Measurements from ENCODE around the gene GABBR2. TPM values are rescaled to one million over a fixed set of nuclear protein-coding genes. Genes with fewer than 3 reads are reported as not detected.

The GABBR2 gene
- polyA plus RNA-seq, 1 donor = 0.63 TPM

DNA sequence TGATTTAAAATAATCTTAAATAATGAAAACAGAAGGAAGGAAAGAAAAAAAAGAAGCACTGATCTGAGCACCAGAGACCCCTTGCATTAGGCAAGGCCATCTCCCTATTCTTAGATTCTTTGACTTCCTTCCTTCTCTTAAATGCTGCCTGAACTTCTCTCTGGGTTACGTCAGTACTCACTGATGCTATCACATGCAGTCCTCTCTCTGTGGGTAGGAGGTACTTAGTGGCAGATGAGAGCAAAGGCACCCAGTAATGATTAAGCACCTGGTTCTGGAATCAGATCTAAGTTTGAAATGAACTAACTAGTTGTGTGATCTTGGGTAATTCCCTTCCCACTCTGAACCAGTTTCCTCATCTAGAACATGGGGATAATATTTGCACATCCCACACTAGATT lies 343.0 kb downstream of the GABBR2 start:
- DNase-seq = no peak

- no peak for DNase-seq
These were observed 343.5 kb downstream of the GABBR2 start for GRCh38 chr9:98365227-98365669.

GRCh38 chr9:98364086-98364485 lies 344.6 kb downstream of the GABBR2 start:
- DNase-seq = no peak

DNA sequence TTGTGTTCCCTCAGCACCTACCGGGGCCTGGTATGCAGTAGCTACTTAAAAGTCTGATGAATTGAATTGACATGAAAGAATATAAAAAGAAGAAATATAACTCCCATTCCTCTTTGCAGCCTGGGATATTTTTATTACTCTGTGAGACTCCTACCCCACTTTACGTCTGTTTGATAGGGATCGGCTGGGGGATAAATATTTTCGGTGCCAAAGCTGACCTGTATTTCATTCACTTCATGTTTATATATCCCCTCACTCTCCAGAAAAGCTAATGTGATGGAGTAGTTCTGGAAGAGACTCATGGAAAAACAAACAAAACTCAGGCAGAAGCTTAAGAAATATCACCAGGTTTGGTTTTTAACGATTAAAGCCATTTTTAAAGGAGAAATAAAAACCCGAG lies 345.1 kb downstream of the GABBR2 start:
- DNase-seq = no peak

DNA sequence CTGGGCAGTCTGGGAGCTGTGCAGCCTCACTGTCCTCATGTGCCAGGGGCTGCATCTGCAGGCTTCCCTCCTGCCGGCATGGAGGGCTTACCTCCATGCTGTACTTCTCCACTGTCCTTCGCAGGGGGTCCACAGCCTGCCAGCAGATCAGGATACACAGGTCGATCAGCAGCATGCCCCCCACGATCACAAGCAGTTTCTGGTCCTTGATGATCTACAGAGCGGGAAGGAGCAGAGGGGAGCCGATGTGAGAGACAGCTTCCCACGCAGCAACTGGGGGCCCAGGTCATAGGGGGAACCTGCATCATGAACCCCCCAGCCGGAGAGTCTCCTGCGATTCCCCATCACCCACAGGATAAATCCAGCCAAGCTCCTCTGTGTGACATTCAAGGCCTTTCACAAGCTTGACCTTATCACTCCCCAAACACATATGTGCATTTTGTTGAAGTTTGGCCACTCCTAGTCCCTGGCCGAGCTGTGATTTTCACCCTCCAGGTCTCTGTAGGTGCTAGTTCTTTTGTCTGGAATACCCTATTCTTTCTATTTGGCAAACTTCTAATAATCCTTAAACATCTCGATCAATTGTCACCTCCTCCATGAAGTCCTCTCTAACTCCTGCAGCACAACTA lies 346.0 kb downstream of the GABBR2 start:
- no peak for DNase-seq

GRCh38 chr9:98361645-98362044 lies 347.1 kb downstream of the GABBR2 start:
- DNase-seq = no peak

DNA sequence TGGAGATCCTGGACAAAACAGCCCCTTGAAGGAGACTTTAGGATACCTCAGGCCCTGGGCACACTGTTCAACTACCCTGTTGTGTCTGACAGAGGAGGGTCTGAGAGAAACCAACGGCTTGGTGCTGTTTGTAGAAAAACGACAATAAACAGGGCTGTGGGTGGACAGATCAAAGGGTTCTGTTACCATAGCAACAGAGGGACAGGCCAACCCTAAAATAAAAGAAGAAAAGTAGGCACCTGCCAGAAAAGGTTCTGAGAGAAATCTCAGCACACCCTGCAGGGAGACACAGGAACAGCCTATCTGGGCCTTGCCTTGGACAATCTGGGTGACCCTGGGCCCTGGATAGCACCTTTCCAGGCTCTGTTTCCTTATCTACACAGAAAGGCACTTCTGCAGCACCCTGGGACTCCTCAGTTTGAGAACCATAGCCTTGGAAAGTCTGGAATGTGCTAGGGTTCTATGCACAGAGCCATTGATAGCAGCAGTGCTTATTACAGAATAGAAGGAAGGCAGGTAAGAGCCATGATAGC lies 348.5 kb downstream of the GABBR2 start:
- DNase-seq = no peak

GRCh38 chr9:98359569-98359968 lies 349.2 kb downstream of the GABBR2 start:
- DNase-seq = no peak

DNA sequence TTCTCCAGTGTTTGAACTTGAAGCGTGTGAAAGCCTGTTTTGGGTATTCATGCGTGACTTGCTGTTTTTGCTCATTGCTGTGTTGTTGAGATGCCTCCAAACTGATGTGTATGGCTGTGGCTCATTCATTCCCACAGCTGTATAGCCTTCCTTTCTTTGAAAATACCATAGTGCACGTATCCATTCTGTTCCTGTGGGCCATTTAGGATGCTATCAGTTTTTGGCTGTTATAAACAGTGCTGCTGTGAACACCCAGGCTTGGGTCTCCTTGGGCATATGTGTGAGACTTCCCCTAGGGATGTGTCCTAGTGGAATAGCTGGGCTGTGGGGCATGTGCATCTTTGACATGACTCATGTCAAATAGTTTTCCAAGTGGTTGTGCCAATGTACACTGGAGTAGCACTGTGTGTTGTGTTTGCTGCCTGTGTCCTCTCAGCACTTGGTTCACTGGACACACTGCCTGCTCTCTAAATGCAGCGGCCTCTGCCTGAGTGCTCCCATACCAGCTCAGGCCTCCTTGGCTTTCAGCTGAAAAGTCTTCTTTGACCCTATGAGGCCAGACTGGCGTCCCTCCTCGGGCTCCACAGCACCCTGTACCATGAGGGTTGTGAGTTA lies 350.7 kb downstream of the GABBR2 start:
- no peak for DNase-seq

- no peak for DNase-seq
These were observed 351.6 kb downstream of the GABBR2 start for GRCh38 chr9:98356953-98357690.

- no peak for DNase-seq
These were observed 352.4 kb downstream of the GABBR2 start for GRCh38 chr9:98356326-98356725.

- DNase-seq = no peak
These were observed 357.4 kb downstream of the GABBR2 start for GRCh38 chr9:98351370-98351769.

DNA sequence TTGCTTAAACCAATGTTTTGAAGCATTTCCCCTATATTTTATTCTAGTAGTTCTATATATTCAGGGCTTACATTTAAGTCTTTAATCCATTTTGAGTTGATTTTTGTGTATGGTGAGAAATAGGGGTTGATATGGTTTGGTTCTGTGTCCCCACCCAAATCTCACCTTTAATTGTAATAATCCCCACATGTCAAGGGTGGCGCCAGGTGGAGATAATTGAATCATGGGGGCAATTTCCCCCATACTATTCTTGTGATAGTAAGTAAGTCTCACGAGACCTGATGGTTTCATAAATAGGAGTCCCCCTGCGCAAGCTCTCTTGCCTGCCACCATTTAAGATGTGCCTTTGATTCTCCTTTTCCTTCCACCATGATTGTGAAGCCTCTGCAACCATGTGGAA lies 361.1 kb downstream of the GABBR2 start:
- no peak for DNase-seq

DNA sequence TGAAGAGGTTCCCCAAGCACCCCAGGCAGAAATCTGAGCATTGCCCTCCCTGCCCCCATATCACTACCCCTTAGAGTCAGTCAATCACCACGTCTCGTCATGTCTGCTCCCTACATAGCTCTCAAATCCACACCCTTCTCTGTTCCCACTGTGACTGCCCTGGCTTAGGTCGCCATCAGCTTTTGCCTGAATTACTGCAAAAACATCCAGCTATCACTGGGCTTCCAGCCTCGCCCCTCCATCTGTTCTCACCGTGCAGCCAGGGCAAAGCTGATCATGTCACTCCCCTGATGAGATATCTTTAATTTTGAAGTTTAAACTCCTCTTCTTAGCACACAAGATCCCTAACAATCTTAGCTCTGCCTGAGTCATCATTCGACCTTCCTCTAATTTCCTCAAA lies 363.7 kb downstream of the GABBR2 start:
- DNase-seq = no peak

GRCh38 chr9:98344581-98344980 lies 364.2 kb downstream of the GABBR2 start:
- DNase-seq = no peak

GRCh38 chr9:98342820-98343210 lies 365.9 kb downstream of the GABBR2 start:
- DNase-seq = no peak

DNA sequence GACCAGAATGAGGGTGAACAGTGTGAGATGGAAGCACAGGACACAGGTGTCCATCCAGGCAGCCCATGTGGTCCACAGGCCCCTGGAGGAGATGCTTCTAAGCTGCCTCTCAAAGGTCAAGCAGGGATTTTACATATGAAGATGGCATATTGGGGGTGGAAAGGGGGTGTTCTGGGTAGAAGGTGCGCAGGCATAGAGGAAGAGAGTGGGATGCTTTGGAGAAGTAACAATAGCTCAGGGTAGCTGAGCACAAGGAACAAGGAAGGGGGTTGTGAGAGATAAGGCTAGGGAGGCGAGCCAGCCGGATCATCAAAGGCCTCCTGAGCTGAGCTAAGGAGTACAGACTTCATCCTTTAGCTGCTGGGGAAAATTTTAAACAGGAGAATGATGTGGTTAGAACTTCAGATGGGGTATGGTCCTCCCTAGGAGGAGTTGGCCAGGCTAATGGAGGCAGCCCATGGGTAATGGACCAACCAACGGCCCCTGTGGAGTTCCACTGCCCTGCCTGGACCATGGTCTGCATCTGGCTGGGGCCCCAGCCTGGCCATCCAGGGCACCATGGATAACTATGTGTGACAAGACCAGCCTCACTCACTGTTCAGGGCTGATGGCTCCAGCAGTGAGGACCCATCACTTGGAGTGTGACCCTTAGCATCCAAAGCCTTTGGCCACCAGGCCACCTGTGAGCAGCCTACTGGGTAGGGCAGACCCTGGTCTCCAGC lies 366.5 kb downstream of the GABBR2 start:
- no peak for DNase-seq

- no peak for DNase-seq
These were observed 367.3 kb downstream of the GABBR2 start for GRCh38 chr9:98341157-98342097.

- DNase-seq = no peak
These were observed 368.5 kb downstream of the GABBR2 start for GRCh38 chr9:98339987-98340800.

DNA sequence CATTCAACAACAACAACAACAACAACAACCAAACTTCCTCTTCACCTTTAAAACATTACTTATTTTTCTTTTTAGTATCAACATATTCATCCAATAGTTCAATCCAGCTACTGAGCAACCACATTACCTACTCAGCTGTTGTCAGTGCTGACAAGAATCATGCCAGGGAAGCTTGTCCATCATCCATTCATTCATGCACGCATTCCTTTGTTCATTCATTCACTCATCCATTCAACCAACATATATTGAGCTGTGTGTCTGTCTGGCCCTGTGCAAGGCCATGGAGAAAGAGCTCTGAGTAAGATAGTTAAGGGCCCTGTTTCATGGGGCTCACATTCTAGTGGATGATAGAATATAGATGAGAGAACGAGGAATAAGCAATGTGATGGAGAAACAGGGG lies 373.1 kb downstream of the GABBR2 start:
- no peak for DNase-seq

GRCh38 chr9:98334796-98335195 lies 373.9 kb downstream of the GABBR2 start:
- no peak for DNase-seq
